Left kidney (tissue), 2 donors: ENCODE data around the gene RAB32. TPM values are rescaled to one million over a fixed set of nuclear protein-coding genes. Genes with fewer than 3 reads are reported as not detected.

ENCODE experiments used
- DNase-seq: peaks from one replicate; pipeline ENCODE4 v3.0.0-alpha.2; 2013
- polyA plus RNA-seq: library from polyadenylated mRNA; unstranded; fragments of 120-200 nt; gene quantifications from one replicate; pipeline ENCODE4 v1.2.1, GENCODE V29; 2013; ENCODE audit not compliant: insufficient read length

Gene RAB32
- polyA plus RNA-seq, 1 donor = 25.4 TPM

DNA sequence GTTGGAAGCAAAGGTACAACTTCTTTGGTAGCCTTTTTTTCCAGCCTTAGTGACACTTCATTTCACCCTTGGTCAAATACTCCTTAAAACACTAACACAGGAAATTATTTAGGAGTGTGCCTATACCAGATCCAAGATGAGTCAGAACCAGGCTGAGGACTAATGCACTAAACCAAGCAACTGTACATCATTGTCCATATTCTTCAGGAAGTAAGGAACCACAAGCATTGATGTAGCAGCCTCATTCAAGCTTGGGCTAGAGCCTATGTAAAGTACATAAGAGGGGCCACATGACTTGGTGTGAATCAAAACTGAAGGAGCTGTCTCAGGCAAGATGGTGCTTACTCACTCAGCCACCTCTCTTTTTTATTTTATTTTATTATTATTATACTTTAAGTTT, 34.4 kb downstream of the RAB32 start:
- DNase-seq = no peak

DNA sequence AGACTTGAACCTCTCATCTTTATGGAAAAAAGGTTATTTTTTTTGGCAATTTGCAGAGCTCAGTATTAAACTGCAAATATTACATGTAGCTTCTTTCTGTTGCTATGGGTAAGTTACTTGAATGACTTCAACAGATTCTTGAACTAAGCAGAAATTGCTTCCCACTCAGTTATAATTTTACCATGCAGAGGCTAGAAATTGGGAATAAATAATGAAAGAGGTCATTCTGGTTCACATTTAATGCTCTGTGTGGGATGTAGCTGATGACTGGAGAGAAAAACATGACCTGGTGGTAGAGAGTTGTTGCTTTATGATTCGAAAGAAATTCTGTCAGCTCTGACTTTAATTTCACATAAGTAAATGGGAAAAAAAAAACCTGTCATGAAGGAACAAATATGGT, 38.3 kb downstream of the RAB32 start:
- no peak for DNase-seq

DNA sequence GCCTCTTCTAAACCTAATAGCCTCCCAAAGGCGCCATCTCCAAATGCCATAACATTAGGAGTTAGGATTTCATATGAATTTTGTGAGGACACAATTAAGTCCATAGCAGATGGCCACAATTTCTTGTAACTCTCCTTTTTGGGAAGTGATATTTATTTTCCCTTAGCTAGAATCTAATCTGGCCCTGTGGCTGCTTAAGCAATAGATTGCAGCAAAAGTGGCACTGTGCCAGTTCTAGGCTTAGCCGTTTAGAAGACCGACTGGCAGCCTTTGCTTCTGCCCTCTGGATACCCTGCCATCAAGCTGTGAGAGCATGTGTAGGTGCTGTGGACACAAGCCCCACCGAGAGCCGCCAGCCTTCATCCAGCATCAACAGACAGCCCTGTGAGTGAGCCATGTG, 39.2 kb downstream of the RAB32 start:
- no peak for DNase-seq

DNA sequence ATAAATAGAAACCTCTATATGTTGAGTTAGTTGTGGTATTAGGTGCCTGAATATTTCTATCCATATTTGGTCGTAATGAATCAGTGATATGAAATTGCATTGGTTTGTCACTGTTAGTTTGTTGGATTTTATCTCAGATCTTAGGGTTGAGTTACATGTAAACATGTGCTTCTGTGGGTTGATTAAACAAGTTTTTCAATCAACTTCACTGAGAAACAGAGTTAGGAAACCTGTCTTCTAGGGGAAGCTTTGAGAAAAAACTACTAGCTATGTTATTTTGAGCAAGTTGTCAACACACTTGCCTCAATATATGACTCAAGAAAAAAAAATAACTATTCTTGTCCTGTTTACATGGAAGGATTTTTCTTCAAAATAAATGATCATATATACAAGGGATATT, 40.3 kb downstream of the RAB32 start:
- DNase-seq = no peak

DNA sequence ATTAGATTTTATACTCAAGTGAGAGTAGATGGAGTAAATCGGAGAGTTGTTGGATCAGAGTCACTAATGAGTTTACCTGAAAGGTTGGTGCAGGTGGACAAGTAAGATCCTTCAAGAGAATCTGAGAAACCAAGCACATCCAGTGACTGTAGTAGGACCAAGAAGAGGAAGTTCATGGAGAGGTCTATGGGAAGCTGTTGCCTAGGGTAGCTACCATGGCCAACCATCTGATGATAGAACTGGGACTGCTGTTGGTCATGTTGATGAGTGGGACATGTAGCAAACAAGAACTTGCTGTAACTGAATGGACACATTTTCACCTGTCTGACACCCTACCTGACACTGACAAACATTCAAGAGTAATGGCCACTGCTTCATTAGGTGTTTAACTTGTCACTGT, 43.8 kb downstream of the RAB32 start:
- no peak for DNase-seq

DNA sequence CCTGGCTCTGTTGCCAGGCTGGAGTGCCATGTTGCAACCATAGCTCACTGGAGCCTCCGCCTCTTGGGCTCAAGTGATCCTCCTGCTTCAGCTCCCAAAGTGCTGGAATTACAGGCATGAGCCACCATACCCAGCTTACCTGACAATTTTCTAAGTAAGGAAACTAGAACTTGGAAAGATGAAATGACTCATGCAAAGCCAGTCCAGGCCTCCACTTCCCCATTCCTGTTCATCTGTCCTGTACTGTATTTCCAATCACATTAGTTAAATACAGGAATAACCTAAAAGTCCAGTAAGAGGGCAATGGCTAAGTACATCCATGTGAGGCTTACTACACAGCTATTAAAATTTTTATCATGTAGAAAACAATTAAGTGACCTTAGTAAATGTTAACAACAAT, 46.9 kb downstream of the RAB32 start:
- DNase-seq = no peak

DNA sequence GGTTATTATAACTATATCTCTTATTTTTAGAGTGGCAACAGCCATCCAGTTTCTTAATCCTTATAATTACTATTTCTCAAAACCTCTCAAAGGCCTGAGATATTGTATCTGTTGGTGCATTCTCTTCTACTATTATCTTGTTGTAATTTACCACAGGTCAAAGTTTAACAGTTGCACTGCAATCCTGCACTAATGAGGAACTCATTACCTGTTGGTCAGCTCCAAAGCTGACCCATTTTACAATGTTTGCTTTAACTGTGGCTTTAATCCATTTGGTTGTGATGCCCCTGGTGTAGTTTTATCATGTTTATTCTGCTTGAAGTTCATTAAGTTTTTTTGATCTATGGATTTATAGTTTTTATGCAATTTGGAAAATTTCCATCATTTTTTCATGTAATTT, 48.8 kb downstream of the RAB32 start:
- no peak for DNase-seq

DNA sequence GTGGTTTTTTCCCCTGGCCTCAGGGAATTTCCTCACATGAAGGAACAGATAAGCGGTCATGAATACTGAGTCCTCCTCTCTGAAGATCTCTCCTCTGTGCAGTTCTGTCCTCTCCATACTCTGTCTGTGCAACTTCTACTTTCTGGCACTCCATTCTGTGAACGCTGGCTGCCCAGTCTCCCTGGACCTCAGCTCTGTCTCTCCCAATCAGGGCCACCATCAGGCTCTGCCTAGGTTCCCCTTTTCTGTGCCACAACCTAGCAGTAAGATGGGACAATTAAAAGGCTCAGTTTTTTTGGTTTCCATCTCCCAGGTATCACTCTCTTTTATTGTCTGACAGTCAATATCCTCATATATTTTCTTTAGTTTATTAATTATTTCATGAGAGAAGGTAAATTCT, 50.4 kb downstream of the RAB32 start:
- DNase-seq = no peak

DNA sequence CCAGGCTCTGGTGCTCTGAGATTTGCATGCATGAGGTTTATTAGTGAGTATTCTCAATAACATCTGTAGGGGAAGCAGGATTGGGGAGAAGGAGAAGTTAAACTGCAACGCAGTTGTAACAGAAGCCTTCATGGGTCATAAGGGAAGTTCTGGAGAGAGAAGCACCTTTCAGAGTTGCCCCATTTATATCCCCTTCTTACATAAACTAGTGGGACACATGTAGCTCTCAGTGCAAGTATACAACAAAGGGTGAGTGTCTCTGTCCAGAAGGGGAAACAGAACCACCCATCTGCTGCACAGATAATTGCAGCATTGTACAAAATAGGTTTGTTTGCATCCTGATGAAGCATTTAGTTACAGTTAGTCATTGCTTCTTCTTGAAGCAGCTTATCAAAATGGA, 50.9 kb downstream of the RAB32 start:
- DNase-seq = no peak

DNA sequence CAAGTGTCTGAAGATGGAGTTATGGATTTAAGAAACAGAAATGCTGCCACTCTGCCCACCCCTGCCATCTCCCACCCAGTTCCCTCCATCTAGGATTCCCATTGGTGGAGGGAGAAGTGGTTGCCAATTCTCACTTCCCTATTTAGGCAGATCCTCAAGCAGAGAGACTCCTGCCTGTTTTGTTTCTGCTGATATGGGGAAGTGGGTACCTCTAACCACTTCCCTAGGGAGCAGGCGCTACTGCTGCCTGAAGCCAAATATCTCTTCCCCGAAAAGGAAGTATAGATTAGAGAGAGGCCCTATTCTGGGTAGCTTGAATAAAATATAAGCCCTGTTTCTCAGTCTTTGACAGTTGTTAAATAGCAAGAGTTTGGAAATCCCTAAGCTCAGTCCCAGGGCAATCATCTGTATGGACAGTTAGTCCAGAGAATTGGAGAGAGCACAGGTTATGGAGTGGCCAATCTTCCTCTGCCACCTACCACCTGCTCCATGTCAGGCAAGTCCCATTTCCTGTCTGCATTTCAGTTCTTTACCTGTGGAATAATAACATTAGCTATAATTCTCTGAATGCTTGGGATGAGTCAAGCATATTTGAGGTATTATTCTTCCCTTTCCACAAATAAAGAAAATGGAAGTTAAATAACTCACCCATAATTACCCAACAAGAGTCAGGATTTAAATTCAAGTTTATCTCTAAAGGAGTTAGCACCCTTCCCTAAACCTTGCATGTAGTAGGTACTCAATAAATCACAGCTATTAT, 52.5 kb downstream of the RAB32 start:
- DNase-seq = no peak

DNA sequence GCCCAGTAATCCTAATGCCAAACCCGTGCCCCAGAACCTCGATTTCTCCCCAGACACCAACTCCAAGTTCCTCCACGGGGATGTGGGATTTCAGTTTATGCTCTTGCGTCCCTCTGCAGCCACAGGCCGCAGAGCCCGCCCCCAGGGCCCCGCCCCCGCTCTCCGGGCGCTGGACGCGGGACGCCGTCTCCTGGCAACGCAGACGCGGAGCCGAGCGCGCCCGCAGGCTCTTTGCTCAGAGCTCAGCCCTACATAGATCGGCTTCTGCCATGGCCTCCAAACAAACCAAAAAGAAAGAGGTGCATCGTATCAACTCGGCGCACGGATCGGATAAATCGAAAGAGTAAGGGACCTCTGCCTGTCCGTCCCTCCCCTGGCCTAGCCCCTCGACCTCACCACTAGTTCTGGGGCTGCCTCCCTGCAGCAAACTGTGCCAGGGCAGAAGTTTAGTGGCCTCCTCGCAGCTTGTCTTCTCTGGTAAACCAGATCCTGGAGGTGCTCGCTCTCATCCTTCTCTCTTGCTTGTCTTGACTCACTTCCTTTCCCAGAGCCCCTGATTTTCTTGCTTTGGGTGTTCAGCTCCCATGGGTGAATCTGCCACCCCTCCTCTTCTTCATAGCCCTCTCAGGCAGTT, 55.3 kb downstream of the RAB32 start, which contains the start of gene ADGB:
ADGB (plus strand) TSS at position 201 of the 634 bp plus-strand sequence; CDS start at position 270, 69 bp downstream.
- peak; percentile 65 for DNase-seq

DNA sequence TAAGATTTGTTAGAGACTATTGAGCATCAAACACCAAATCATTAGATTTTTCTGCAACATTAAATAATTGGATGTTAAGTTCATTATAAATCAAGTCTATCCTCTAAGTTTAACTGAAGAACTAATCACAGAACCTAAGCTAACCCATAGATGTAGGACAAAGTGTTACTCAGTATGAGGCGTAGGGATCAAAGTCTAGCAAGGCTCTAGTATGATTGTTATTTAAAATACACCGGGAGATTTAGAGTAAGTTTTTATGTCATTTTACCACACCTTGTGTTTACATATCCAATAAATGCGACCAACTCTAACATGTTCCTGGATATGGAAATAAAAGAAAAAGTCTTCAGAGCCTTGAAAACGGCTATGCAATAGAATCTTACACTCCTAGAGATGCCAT, 57.7 kb downstream of the RAB32 start:
- DNase-seq = no peak

DNA sequence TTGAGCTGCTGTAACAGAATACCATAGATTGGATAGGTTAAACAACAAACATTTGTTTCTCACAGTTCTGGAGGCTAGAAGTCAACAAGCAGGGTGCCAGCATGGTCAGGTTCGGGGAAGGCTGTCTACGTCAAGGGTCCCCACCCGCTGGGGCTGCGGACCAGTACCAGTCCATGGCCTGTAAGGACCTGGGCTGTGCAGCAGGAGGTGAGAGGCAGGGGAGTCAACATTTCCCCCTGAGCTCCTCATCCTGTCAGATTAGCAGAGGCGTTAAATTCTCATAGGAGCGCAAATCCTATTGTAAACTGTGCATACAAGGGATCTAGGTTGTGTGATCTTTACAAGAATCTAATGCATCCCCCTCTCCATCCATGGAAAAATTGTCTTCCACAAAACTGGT, 58.9 kb downstream of the RAB32 start:
- DNase-seq = no peak

Other genes starting within 250 kb of the RAB32 start
- 0.62 TPM for gene ADGB, start 55.1 kb downstream of the RAB32 start, polyA plus RNA-seq